Kidney (tissue), 14 donors: ENCODE data around the gene CSNK1G2. TPM values are rescaled to one million over a fixed set of nuclear protein-coding genes. Genes with fewer than 3 reads are reported as not detected.
A peak's percentile ranks its signal among the peaks of the same experiment; 100 is the strongest.

ENCODE experiments used
- DNase-seq, 5 donors: peaks; one replicate each; pipeline ENCODE4 v3.0.0-alpha.2; 2013 to 2020
- FAIRE-seq: peaks from 2 replicates; lab custom pipeline; 2012; peaks lifted over from hg19 to GRCh38; lab: Jason Lieb, UNC
- H3K27ac ChIP-seq, 2 donors: one replicate each; pipeline ENCODE4 v1.7.0; 2013; ENCODE audit warnings: low read depth in 2 of 2, low read length in 2 of 2, inconsistent platforms in 1 of 2
- H3K27me3 ChIP-seq: one replicate; pipeline ENCODE4 v1.7.1; 2013; ENCODE audit warnings: low read length, inconsistent platforms; ENCODE audit not compliant: control insufficient read depth, insufficient read depth
- H3K36me3 ChIP-seq, 3 donors: one replicate each; pipeline versions ENCODE4 v1.7.0 to v1.7.1; 2013; ENCODE audit warnings: low read length in 3 of 3, control low read depth in 1 of 3, inconsistent platforms in 1 of 3; ENCODE audit not compliant: insufficient read depth in 3 of 3, control insufficient read depth in 2 of 3
- H3K4me1 ChIP-seq, 3 donors: one replicate each; pipeline versions ENCODE4 v1.7.0 to v1.7.1; 2013; ENCODE audit warnings: low read length in 3 of 3, inconsistent platforms in 1 of 3, low read depth in 1 of 3; ENCODE audit not compliant: control insufficient read depth in 2 of 3, insufficient read depth in 2 of 3
- H3K4me3 ChIP-seq, 3 donors: one replicate each; pipeline versions ENCODE4 v1.7.0 to v1.8.1; 2013; ENCODE audit warnings: low read length in 3 of 3, control low read depth in 1 of 3, inconsistent platforms in 1 of 3
- H3K9ac ChIP-seq, 3 donors: one replicate each; pipeline versions ENCODE4 v1.7.0 to v1.7.1; 2013; ENCODE audit warnings: low read length in 3 of 3, control low read depth in 1 of 3, inconsistent platforms in 1 of 3
- H3K9me3 ChIP-seq, 3 donors: one replicate each; pipeline versions ENCODE4 v1.7.0 to v1.7.1; 2013; ENCODE audit warnings: low read length in 3 of 3, control low read depth in 1 of 3, inconsistent platforms in 1 of 3; ENCODE audit not compliant: control insufficient read depth in 2 of 3, insufficient read depth in 1 of 3
- intact Hi-C: fragments of 100-400 bp; cut with DNase I; formaldehyde crosslinking; loops from one replicate; pipeline ENCODE4 v1.11.1; 2022
- polyA plus RNA-seq: library from polyadenylated mRNA; stranded (reverse); fragments of 350-450 nt; fragmentation: Illumina TruSeq; extraction: RNeasy Lipid Tissue Mini Kit (QIAGEN cat#74804); gene quantifications from one replicate; pipeline ENCODE4 v1.2.3, GENCODE V29; 2014; ENCODE audit warnings: low read depth, low replicate concordance; ENCODE audit not compliant: insufficient read depth
- total RNA-seq: library from RNA; stranded (reverse); fragmentation: NEBNext Ultra II Directional; extraction: Animal tissue kit (Norgen Biotek cat#: 25700); gene quantifications from one replicate; pipeline ENCODE4 v1.2.1, GENCODE V29; 2021
- TF ChIP-seq, protein P1 (sequence below): IDR thresholded peaks from 3 replicates; pipeline ENCODE4 v1.5.1; 2012; ENCODE audit warnings: mild to moderate bottlenecking, moderate library complexity, borderline replicate concordance; ENCODE audit not compliant: insufficient read depth; ENCODE audit errors: extremely low read depth
- donor health status: control.
- donor health status: control.
- donor health status: control.
- donor health status: control.
- donor health status: control.
- donor health status: DM: yes; HTN: yes; CAD: no.
- donor health status: Normal renal cell carcinoma (clear cell type).

The CSNK1G2 gene
- total and polyA plus RNA-seq, 2 donors from 2014 or later: 33.1 to 66.2 TPM

DNA sequence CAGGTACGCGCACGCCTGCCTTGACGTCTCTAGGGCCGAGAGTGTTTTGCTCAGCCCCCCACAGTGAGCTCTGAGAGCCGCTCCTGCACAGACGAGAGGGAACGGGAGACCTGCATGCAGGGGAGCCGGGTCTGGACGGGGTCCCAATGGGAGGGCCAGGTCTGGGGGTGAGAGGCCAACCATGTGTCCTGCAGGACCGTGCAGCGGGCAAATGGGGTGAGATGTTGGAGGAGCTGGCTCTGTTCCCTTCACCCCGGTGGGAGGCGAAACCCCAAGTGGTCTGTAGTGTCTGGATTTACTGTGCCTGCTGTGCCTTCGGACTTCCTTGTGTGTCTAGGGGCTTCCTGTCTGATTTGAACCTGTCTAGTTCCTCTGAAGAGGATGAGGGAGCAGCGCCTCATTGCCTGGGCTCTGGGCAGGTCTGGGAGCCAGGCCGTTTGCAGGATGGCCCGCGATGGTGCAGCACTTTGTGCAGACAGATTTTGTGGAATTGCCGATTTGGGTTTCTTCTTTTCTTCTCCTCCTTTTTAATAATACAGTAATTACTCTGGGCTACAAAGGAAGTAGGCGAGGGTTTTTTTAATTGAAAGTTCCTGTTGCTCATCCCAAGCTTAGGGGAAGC, 2.1 kb downstream of the CSNK1G2 start:
- TF ChIP-seq, protein P1, sequence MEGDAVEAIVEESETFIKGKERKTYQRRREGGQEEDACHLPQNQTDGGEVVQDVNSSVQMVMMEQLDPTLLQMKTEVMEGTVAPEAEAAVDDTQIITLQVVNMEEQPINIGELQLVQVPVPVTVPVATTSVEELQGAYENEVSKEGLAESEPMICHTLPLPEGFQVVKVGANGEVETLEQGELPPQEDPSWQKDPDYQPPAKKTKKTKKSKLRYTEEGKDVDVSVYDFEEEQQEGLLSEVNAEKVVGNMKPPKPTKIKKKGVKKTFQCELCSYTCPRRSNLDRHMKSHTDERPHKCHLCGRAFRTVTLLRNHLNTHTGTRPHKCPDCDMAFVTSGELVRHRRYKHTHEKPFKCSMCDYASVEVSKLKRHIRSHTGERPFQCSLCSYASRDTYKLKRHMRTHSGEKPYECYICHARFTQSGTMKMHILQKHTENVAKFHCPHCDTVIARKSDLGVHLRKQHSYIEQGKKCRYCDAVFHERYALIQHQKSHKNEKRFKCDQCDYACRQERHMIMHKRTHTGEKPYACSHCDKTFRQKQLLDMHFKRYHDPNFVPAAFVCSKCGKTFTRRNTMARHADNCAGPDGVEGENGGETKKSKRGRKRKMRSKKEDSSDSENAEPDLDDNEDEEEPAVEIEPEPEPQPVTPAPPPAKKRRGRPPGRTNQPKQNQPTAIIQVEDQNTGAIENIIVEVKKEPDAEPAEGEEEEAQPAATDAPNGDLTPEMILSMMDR: no peak
- FAIRE-seq (no peak), DNase-seq (peak in 1 of 5 donors; percentile 80)
- H3K4me3 ChIP-seq: peak overlapping the region; percentile 4 to 81 (median 10)
- no peaks in the 10 kb centered on the region for H3K9me3 ChIP-seq
- H3K27ac ChIP-seq: peak overlapping the region in 1 of 2 donors; percentile 94
- no peaks in the 10 kb centered on the region for H3K27me3 ChIP-seq
- intact Hi-C loops: no loop called here
- no peak overlapping the region for H3K9ac ChIP-seq
- H3K36me3 ChIP-seq: no peaks in the 10 kb centered on the region
- H3K4me1 ChIP-seq: peaks cover 0 to 8% (median 0%) of the 10 kb centered on the region in 3 donors

GRCh38 chr19:1943661-1944087, 2.7 kb downstream of the CSNK1G2 start:
- TF ChIP-seq, protein P1: no peak
- intact Hi-C loops: no loop called here
- DNase-seq (peak in 1 of 5 donors; percentile 72), FAIRE-seq (no peak)
- no peak overlapping the region for H3K9ac ChIP-seq
- peaks cover 0 to 8% (median 0%) of the 10 kb centered on the region in 3 donors for H3K4me1 ChIP-seq
- H3K4me3 ChIP-seq: no peak overlapping the region
- no peaks in the 10 kb centered on the region for H3K27me3 ChIP-seq
- no peaks in the 10 kb centered on the region for H3K9me3 ChIP-seq
- H3K27ac ChIP-seq: no peak overlapping the region
- no peaks in the 10 kb centered on the region for H3K36me3 ChIP-seq

- H3K4me3 ChIP-seq: no peak overlapping the region
- H3K36me3 ChIP-seq: no peaks in the 10 kb centered on the region
- no peak overlapping the region for H3K27ac ChIP-seq
- intact Hi-C loops: no loop called here
- TF ChIP-seq, protein P1: no peak
- no peaks in the 10 kb centered on the region for H3K27me3 ChIP-seq
- FAIRE-seq (no peak), DNase-seq (peak in 1 of 5 donors; percentile 81)
- H3K4me1 ChIP-seq: peaks cover 0 to 8% (median 0%) of the 10 kb centered on the region in 3 donors
- H3K9ac ChIP-seq: no peak overlapping the region
- H3K9me3 ChIP-seq: no peaks in the 10 kb centered on the region
Measured at GRCh38 chr19:1944088-1944915, 3.3 kb downstream of the CSNK1G2 start.
